Type B pancreatic cell (in vitro differentiated cells): ENCODE data around the gene KRAS. TPM values are rescaled to one million over a fixed set of nuclear protein-coding genes. Genes with fewer than 3 reads are reported as not detected.

Source experiments
- DNase-seq: peaks from one replicate; pipeline ENCODE4 v3.0.0; 2021; ENCODE audit warnings: mixed read lengths; ENCODE audit not compliant: unreplicated experiment; ENCODE audit errors: extremely low spot score
- H3K27ac Mint-ChIP-seq: 2 replicates; pipeline ENCODE4 v1.8.0; 2021; ENCODE audit warnings: mild to moderate bottlenecking, mixed read lengths
- H3K27me3 Mint-ChIP-seq: 2 replicates; pipeline ENCODE4 v1.8.0; 2021; ENCODE audit warnings: mixed read lengths
- H3K36me3 Mint-ChIP-seq: 2 replicates; pipeline ENCODE4 v1.8.0; 2021; ENCODE audit warnings: mixed read lengths
- H3K4me1 Mint-ChIP-seq: one replicate; pipeline ENCODE4 v1.8.0; 2021; ENCODE audit warnings: mixed read lengths; ENCODE audit not compliant: unreplicated experiment
- H3K4me3 Mint-ChIP-seq: 2 replicates; pipeline ENCODE4 v1.8.0; 2021; ENCODE audit warnings: mild to moderate bottlenecking, mixed read lengths
- H3K9me3 Mint-ChIP-seq: 2 replicates; pipeline ENCODE4 v1.8.0; 2021; ENCODE audit warnings: mixed read lengths
- CTCF ChIP-seq: fragments of 200-600 bp; sonication (generic); conservative IDR thresholded peaks from 2 replicates; pipeline ENCODE4 v1.5.0; 2021; ENCODE audit warnings: antibody characterized with exemption, mild to moderate bottlenecking
- total RNA-seq: library from RNA; stranded (reverse); gene quantifications from 2 replicates; pipeline ENCODE4 v1.2.1, GENCODE V29; 2021; ENCODE audit warnings: low replicate concordance

The KRAS gene
- total RNA-seq, 1 donor from 2014 or later = 37.4 TPM

- DNase-seq = no peak
- Mint-ChIP-seq H3K9me3 (no peaks in the 10 kb centered on the region), H3K27ac (no peak overlapping the region), H3K4me3 (no peak overlapping the region), H3K4me1 (peaks cover 4% of the 10 kb centered on the region), H3K36me3 (no peaks in the 10 kb centered on the region), H3K27me3 (no peaks in the 10 kb centered on the region)
- no peak for TF ChIP-seq CTCF
These were observed 62.9 kb downstream of the KRAS start for GRCh38 chr12:25187781-25188180.

GRCh38 chr12:25186788-25187402 lies 63.8 kb downstream of the KRAS start:
- Mint-ChIP-seq H3K4me1 (peaks cover 4% of the 10 kb centered on the region), H3K4me3 (no peak overlapping the region), H3K36me3 (no peaks in the 10 kb centered on the region), H3K27me3 (no peaks in the 10 kb centered on the region), H3K27ac (no peak overlapping the region), H3K9me3 (no peaks in the 10 kb centered on the region)
- no peak for TF ChIP-seq CTCF
- DNase-seq = no peak

- TF ChIP-seq CTCF = no peak
- peaks cover 4% of the 10 kb centered on the region for H3K4me1 Mint-ChIP-seq
- no peak for DNase-seq
- H3K4me3 Mint-ChIP-seq = no peak overlapping the region
- no peak overlapping the region for H3K27ac Mint-ChIP-seq
- no peaks in the 10 kb centered on the region for H3K9me3 Mint-ChIP-seq
- no peaks in the 10 kb centered on the region for H3K27me3 Mint-ChIP-seq
- H3K36me3 Mint-ChIP-seq = no peaks in the 10 kb centered on the region
These were observed 64.5 kb downstream of the KRAS start for GRCh38 chr12:25186038-25186787.

GRCh38 chr12:25184132-25184531 lies 66.6 kb downstream of the KRAS start:
- no peak for DNase-seq
- Mint-ChIP-seq H3K36me3 (no peaks in the 10 kb centered on the region), H3K9me3 (no peaks in the 10 kb centered on the region), H3K4me3 (no peak overlapping the region), H3K27me3 (no peaks in the 10 kb centered on the region), H3K27ac (no peak overlapping the region), H3K4me1 (peaks cover 4% of the 10 kb centered on the region)
- no peak for TF ChIP-seq CTCF

- no peaks in the 10 kb centered on the region for H3K27me3 Mint-ChIP-seq
- H3K36me3 Mint-ChIP-seq = no peaks in the 10 kb centered on the region
- no peaks in the 10 kb centered on the region for H3K9me3 Mint-ChIP-seq
- TF ChIP-seq CTCF = no peak
- H3K4me3 Mint-ChIP-seq = no peak overlapping the region
- H3K27ac Mint-ChIP-seq = no peak overlapping the region
- no peaks in the 10 kb centered on the region for H3K4me1 Mint-ChIP-seq
- DNase-seq = no peak
These were observed 68.0 kb downstream of the KRAS start for GRCh38 chr12:25182765-25183164.
